Endothelial cell of hepatic sinusoid (primary cell): ENCODE results near the gene CLDN14.

ENCODE experiments used
- in situ Hi-C: cut with HindIII; loops from 2 replicates; pipeline ENCODE4 v1.10.0; 2017; ENCODE audit warnings: low sequenced_read_pairs

Gene CLDN14

GRCh38 chr21:36479415-36480402 lies at the start of gene CLDN14:
Gene CLDN14 (minus strand): TSS chr21:36480122. CDS start chr21:36461695, 18,427 bp downstream.
- in situ Hi-C loops, result no loop called here

- in situ Hi-C loops, result no loop called here
Observed at GRCh38 chr21:36528716-36529115, 48.8 kb upstream of the CLDN14 start.

- in situ Hi-C loops, result no loop called here
Observed at GRCh38 chr21:36527317-36527716, 47.4 kb upstream of the CLDN14 start.

- in situ Hi-C loops, result no loop called here
Observed at GRCh38 chr21:36526104-36526503, 46.2 kb upstream of the CLDN14 start.

GRCh38 chr21:36524477-36524876 lies 44.6 kb upstream of the CLDN14 start:
- in situ Hi-C loops, result no loop called here

GRCh38 chr21:36522219-36522808 lies 42.4 kb upstream of the CLDN14 start:
- in situ Hi-C loops, result no loop called here

- in situ Hi-C loops, result no loop called here
Observed at GRCh38 chr21:36518883-36519492, 39.1 kb upstream of the CLDN14 start.

- in situ Hi-C loops, result no loop called here
Observed at GRCh38 chr21:36517366-36518075, 37.6 kb upstream of the CLDN14 start.

- in situ Hi-C loops, result no loop called here
Observed at GRCh38 chr21:36516281-36516680, 36.4 kb upstream of the CLDN14 start.

- in situ Hi-C loops, result no loop called here
Observed at GRCh38 chr21:36513430-36513829, 33.5 kb upstream of the CLDN14 start.

- in situ Hi-C loops, result no loop called here
Observed at GRCh38 chr21:36512971-36513370, 33.0 kb upstream of the CLDN14 start.

- in situ Hi-C loops, result no loop called here
Observed at GRCh38 chr21:36511484-36512220, 31.7 kb upstream of the CLDN14 start.

- in situ Hi-C loops, result no loop called here
Observed at GRCh38 chr21:36510911-36511310, 31.0 kb upstream of the CLDN14 start.

GRCh38 chr21:36509973-36510664 lies 30.2 kb upstream of the CLDN14 start:
- in situ Hi-C loops, result loop anchor here (5.0 kb wide), 1 partner anchor 38 kb away; no protein-coding TSS in a partner anchor

- in situ Hi-C loops, result loop anchor here (5.0 kb wide), 1 partner anchor 37 kb away; no protein-coding TSS in a partner anchor
Observed at GRCh38 chr21:36508948-36509347, 29.0 kb upstream of the CLDN14 start.

GRCh38 chr21:36507397-36508018 lies 27.6 kb upstream of the CLDN14 start:
- in situ Hi-C loops, result loop anchor here (5.0 kb wide), 1 partner anchor 35 kb away; no protein-coding TSS in a partner anchor

GRCh38 chr21:36506482-36506881 lies 26.6 kb upstream of the CLDN14 start:
- in situ Hi-C loops, result loop anchor here (5.0 kb wide), 1 partner anchor 34 kb away; no protein-coding TSS in a partner anchor

GRCh38 chr21:36504067-36505058 lies 24.4 kb upstream of the CLDN14 start:
- in situ Hi-C loops, result loop anchor here (5.0 kb wide), 1 partner anchor 32 kb away; no protein-coding TSS in a partner anchor
